NK-92 (cell line): ENCODE measurements around the gene DIPK1A.

Source experiments
- DNase-seq: peaks from one replicate; lab custom pipeline; 2025; ENCODE audit not compliant: unreplicated experiment; lab: John Stamatoyannopoulos, UW

The DIPK1A gene

DNA sequence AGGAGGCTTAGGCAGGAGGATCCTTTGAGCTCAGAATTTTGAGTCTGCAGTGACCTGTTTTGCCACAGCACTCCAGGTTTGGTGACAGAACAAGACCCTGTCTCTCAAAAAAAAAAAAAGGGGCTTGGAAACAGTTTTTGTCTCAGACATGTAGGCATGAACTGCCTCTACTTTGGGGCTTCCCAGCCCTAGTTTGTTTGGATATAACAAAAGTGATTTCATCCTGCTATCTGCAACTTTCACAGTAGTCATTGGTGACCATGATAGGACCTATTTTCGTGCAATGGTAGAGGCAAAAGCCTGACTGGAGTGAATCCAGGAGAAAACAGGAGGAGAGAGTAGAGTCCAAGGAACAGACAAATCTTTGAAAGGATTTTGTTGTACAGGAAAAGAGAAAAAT, 156.0 kb downstream of the DIPK1A start:
- no peak for DNase-seq

DNA sequence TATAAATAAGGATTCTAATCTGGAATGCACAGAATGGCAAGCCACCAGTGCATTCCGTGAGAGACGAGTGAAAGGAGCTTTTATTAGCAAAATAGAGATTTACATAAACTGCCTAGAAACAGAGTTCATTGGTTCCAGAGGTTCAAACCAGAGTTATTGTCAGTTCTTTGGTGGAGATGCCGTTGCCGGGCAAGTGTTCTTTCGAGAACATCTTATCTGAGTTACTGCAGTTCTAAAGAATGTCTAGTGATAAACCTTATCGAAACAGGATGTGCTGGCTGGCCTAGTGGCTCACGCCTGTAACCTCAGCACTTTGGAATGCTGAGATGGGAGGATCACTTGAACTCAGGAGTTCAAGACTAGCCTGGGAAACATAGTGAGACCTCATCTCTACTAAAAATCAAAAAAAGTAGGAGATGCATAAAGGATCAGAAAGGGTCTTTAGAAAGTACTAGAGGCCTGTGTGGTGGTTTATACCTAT, 156.5 kb downstream of the DIPK1A start:
- DNase-seq, result no peak

DNA sequence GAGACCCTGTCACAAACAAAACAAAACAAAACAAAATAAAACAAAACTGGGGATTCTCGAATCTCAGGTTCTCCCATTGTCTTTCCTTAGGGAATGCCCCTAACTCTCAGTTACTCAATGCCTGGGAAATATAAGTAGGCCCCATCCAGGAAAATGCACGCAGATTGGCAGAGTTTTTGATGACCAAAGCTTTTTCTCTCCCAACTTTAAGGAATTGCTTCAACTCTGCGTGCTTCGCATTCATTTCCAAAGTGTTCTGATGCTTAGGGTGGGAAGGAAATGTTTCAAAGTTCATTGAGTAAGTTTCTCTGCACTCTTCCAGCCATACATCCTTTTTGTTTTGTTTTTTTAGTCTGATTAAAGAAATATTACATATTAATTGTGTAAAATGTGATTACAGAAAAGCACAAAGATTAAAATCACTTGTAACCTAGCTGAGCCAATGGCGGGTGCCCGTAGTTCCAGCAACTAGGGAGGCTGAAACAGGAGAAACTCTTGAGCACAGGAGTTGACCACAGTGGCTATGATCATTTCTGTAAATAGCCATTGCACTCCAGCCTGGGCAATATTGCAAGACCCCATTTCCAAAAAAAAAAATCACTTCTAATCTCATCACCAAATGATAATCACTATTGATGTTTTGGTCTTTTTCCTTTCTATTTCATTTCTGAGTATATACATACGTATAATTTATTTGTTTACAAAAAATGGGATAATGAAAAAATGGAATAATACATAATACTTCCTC, 157.9 kb downstream of the DIPK1A start:
- DNase-seq, result no peak

DNA sequence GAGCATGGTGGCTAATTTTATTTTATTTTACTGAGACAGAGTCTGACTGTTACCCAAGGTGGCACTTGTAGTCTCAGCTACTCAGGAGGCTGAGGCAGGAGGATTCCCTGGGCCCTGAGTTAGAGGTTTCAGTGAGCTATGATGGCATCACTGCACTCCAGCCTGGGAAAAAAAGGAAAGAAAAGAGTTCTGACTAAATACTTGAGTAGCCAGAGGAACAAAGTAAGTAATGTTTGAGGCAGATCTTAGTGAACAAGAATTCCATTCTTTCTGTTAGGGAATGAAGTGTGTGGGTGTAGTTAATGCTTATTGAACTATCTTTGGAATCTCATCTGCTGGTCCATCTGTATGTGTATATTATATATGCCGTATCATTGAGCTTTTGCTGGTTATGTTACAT, 163.3 kb downstream of the DIPK1A start:
- DNase-seq, result no peak

DNA sequence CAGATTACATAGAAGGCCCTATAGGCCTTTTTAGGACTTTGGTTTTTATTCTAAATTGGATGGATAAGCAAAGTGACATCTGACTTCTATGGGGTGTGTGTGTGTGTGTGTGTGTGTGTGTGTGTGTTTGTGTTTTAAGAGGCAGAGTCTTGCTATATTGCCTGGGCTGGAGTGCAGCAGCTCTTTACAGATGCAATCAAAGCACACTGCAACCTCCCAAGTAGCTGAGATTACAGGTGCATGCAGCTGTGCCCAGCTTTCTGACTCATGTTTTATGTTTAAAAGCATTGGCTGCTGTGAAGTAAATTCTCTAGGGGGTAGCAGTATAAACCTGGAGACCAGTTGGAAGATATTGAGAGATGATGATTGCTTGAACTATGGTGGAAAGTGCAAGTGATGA, 164.0 kb downstream of the DIPK1A start:
- no peak for DNase-seq

DNA sequence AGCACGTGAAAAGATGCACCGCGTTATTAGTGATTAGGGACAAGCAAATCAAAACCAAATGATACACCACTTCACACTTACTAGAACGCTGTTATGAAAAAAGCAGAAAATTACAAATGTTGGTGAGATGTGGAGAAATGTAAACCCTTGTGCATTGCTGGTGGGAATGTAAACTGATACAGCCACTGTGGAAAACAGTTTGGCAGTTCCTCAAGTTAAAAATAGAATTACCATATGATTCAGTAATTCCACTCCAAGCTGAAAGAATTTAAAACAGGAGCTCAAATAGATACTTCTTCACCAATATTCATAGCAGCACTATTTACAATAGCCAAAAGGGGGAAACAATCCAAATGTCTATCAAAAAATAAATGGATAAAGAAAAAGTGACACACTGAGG, 166.1 kb downstream of the DIPK1A start:
- no peak for DNase-seq

DNA sequence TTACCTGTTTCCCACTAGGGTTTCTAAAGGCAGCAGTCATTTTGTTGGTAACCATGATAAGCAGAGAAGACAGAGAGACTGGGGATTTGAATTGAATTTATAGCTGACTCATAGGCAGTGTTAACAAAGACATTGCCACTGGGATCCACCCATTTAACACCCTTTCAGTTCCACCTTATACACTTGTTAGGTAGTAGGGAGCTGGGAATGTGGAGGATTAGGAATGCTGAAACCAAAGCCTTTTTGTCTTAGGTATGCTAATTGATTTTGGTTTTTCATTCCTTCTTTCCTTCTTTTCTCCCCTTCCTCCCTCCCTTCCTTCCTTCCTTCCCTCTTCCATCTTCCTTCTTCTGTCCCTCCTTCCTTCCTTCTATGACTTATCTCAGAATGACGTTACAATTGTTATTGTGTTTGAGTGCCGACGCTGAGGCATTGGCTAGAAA, 168.9 kb downstream of the DIPK1A start:
- no peak for DNase-seq
